GM12892 (cell line): ENCODE measurements around the gene C5orf52.

Experiments used
- POLR2A ChIP-seq: IDR thresholded peaks from 2 replicates; pipeline ENCODE4 v1.6.1; 2011; ENCODE audit warnings: low read depth, low read length, control low read depth
- POLR2AphosphoS5 ChIP-seq: IDR thresholded peaks from 2 replicates; pipeline ENCODE4 v1.6.1; 2011; ENCODE audit warnings: low read depth, low read length, control low read depth

DNA sequence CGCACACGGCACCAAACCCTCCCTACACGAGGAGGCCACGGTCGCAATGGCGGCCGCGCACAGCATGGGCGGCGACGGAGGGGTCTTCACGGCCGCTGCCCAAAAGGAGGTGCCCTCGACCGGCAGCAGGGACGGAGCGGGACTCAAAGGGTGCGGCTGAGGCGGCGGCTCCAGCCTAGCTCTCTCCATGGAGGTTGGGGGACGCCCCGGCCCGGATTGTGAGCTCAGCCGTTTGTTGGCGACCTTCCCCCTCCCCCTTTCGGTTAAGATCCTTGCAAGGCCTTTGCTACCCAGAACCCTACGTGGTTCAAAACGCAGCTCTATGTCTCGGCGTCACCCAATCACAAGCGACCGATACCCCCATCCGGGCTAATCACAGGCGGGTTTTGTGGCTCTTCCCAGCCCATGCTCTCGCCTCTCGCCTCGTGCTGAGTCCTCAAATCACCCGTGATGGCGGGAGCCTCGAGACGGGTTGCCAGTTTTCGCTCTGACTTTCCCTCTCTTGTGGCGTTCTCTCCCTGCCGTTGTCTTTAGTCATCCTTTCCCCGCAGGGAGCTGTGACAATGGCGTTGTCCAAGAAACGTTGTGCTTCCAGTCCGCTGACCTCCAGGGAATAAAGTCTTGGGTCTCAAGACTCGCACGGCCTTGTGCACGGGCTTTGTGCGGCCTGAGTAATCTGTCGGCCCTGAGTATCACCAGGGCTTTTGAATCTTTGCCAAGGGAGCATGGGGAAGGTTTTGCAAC, 19.5 kb downstream of the C5orf52 start:
- no peak for TF ChIP-seq POLR2AphosphoS5
- no peak for TF ChIP-seq POLR2A
